Germinal center (tissue), 1 donor: ENCODE measurements around the gene SLC6A19.

ENCODE experiments used
- DNase-seq: peaks from one replicate; pipeline ENCODE4 v3.0.0; 2012; ENCODE audit warnings: mixed read lengths, low spot score

Gene SLC6A19

DNA sequence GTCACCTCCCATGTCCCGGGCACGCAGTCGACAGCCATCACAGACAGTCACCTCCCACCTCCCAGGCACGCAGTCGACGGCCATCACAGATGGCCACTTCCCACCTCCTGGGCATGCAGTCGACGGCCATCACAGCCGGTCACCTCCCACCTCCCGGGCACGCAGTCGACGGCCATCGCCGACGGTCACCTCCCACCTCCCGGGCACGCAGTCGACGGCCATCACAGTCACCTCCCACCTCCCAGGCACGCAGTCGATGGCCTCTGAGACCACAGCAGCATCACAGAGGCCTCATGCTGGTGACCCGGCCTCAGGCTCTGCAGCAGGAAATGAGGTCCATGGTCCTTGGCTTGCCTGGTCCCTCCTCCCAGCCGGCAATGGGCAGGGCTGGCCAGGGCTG, 5.5 kb upstream of the SLC6A19 start:
- no peak for DNase-seq

DNA sequence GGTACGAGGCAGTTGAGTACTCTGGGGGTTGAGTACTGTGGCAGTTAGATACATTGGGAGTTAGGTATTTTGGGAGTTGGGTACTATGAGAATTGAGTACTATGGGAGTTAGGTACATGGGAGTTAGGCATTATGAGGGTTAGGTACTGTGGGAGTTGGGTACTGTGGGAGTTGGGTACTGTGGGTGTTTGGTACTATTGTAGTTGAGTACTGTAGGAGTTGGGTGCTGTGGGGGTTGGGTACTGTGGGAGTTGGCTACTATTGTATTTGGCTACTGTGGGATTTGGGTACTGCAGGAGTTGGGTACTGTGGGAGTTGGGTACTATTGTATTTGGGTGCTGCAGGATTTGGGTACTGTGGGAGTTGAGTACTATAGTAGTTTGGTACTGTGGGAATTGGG, 4.8 kb upstream of the SLC6A19 start:
- DNase-seq = no peak

DNA sequence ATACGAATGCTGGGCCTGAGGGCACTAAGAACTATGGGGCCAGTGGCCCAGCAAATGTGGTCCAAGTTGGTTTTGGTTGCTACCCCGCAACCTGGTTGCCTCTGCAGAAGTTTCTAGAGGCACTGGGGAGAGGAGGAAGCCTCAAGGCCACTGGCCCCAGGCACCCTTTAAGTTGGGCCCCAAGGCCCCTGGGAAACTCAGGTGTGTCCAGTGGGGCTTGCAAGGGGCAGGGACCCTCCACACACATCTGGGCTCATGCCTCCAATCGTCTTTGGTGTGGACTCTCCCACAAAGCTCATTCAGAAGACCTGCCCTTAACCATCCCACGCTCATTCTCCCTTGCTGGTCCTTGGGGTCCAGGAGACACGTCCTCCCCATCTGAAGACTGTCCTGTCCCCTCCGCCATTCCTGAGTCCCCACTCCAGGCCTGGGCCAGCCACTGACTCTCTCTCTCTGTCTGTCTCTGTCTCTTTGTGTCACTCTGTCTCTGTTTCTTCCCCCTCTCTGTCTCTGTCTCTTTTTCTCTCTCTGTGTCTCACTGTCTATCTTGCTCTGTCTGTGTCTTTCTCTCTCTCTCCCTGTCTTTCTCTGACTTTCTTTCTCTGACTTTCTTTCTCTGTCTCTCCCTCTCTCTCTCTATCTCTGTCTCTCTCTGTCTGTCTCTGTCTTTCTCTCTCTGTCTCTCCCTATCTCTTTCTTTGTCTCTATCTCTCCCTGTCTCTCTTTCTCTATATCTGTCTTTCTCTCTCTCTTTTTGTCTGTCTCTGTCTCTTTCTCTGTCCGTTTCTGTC, 3.3 kb upstream of the SLC6A19 start:
- no peak for DNase-seq

DNA sequence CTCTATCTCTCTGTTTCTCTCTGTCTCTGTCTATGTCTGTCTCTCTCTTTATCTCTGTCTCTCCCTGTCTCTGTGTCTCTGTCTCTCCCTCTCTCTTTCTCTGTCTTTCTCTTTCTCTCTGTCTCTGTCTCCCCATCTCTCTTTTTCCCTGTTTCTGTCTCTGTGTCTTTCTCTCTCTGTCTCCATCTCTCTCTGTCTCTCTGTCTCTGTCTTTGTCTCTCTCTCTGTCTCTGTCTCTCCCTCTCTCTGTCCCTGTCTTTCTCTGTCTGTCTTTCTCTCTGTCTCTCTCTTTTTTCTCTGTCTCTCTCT, 2.1 kb upstream of the SLC6A19 start:
- no peak for DNase-seq

DNA sequence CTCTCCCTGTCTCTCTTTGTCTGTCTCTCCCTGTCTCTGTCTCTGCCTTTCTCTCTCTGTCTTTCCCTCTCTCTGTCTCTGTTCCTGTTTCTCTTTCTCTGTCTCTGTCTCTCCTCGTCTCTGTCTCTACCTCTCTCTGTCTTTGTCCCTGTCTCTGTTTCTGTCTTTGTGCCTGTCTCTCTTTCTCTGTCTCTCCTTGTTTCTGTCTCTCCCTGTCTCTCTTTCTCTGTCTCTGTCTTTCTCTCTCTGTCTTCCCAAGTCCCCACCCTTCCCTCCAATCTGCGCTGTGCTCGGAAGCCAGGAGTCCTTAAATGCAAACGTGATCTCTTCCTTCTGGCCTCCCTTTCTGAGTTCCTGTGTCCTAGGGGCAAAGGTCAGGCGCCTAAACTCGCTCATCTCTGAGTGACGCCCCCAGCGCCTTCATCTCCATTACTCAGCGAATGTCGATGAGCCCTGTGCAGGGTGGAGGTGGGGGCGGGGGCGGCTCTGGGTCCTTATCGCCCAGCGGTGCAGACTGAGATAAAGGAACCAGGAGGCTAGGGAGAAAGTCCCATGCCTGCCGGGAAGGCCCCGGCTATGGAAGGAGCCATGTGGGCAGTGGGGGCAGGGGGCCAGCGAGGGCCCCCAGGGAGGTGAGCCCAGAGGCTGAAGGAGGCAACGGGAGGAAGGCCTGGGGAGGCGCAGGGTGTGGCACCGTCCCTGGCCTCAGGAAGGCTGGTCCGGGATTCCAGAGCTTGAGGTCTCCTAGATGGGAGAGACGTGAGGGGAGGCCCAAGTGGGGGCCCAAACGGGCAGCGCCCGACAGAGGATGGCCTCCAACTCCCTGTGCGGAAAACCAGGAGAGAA, 1.5 kb upstream of the SLC6A19 start:
- no peak for DNase-seq

DNA sequence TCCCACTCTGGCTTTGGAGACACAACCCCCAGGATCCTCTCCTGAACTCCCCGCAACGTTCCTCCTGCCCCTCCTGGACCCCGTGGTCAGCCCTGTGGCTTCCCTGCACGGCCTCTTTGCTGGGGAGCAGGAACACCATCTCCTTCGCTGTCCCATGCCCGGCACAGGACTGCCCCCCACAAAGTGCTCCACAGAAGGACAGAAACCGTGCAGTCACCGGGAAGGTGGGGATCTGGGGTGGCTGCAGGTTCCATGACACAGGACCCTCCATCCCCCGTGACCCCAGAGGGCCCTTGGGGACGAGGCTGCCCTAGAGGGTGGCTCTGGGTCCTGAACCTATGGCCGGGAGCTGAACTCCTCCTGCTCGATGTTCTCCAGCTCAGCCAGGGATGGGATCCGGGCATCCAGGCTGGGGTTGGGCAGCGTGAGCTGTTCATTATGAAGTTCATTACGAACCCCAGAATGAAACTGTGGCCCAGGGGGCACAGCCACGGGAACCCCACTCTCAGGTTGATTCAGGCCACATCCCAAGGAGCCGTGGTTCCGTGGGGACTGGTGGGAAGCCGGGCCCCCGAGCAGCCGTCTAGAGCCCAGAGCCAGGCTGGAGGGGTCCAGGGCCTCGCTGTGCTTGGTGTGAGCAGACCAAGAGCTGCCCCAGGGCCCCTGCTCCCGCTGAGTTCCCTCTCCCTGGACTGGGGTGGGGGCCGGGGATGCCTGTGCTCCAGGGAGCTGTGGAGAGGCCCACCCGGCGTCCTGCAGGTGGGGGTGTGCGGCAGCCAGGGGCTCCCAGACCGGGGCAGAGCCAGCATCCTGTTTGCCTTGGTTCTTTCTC, 684 bp upstream of the SLC6A19 start:
- no peak for DNase-seq

DNA sequence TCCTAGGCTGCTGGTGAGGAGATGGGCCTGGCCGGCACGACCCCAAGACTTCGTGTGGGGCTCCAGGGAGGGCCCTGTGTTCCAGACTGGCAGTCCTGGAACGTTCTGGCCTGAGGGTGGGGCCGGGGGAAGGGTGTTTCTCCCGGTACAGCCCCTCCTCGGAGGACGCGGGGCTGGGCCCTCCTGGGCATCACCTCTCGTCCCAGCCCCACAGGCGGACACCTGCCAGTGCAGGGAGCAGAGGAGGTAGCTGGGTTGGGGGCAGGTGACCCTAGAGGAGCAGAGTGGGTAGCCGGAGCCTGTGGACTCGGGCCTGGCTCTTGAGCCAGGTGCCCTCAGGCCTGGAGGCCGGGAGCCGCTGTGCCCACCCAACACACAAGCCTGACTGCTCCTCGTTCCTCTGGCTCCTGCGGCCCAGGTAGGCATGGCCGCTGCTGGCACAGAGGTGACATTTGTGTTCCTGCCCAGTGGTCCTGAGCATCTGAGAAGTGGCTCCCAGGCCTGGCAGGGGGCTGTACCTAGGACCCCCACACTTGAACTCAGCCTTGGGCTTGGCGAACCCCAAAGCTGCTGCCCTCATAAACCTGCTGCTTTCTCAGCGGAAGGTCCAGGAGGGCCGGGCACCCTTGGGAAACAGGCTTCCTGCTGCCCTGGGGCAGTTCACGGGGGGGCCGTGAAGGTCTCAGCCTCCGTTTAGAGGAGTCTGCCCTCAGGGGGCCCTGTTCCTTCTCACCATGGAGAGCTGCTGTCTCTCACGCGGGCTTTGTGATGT, 817 bp downstream of the SLC6A19 start:
- no peak for DNase-seq

DNA sequence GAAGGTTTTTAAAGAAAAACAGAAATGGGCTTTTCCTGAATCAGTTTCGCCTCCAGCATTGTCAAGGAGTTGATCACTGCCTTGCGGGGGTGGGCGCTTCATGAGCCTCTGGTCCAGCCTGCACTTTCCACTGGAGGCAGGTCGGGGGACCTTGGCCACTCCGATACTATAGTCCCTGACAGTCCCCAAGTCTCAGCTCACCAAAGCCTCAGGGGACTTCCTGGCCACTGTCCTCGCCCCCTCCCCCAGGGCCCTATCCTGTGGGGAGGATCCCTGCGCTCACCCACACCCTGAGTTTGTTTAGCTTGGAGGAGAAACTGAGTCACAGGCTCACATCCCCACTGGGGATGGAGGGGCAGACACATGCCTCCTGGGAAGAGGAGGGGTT, 1.4 kb downstream of the SLC6A19 start:
- no peak for DNase-seq

DNA sequence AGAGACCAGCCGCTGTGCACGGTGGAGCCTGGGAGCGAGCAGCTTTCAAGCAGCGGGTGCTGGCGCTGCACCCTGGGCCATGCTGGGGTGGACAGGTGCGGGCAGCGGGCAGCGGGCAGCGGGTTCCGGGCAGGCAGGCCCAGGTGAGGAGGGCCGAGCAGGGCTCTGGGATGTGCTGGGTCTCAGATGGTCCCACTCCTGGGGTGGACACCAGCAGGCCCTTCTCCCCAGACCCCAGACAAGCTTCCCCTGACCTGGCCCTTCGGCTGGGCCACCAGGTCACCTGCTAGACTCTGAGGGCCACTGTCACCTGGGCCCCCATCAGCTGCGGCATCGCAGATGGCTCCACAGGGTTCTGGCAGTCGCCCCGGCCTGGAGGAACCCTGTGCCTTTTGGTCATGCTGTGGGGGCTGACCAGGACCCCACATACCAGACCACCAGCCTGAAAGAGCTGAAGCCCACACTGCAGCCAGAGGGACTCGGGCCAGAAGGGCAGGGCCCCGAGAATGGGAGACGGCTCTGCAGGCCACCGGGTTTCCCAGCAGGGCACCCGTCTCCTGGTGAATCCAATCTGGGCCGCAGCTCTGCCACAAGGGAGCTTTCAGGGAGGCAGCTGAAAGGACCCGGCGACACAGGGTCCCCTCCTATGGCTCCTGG, 2.0 kb downstream of the SLC6A19 start:
- DNase-seq = no peak

DNA sequence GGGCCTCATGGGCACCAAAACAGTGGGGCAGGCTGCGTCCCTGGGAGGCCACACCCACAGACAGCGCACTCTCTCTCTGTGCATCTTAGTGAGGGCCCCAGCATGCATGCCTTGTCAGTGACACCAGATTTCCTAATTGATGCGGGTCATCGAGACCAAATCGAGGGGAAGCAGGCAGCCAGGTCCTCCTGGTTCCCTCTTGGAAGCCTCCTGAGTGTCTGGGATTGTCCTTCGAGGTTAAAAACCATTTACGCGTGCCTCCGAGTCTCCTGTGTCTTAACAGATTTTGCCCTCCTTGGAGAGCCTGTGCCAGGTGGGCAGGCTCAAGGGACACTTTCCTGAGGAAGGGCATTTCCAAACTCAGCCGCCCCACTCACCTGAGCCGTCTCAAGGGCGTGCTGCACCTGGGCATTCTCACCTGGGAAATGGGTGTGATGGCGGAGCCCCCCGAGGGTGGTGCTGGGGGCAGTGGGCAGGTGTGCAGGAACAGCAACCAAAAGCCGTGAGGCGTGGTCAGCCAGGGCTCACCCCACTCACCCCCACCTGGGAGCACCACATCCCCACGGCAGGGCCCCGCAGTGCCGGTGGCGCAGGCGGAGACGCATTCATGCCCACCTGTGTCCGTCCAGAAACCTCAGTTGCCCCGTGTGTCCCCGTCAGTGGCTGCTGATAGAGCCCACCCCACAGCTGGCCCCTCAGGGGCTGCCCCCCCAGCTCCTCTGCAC, 2.7 kb downstream of the SLC6A19 start:
- no peak for DNase-seq

DNA sequence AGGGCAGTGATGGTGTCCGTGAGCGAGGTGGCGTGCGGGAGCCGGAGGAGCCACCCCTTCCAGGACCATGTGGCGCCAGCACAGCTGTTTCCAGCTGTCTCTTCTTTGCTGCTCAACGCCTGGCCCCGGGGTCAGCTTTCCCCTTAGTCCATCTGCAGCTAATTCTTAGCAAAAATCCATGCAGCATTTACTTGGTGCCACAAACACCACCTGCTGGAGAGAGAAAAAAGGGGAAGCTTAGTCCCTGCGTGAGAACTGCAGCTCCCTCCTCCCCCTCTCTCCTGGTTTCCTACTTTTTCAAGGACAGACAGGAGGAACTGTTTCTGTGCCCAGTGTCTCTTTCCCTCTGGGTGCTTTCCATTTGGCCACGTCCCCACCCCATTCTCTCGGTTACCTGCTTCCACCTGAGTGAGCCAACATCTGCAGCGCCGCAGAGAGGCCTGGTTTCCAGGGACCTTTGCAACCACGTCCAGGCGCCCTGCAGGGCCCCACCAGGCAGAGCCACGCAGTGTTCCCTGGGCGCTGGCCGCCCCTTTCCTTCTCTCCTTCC, 3.4 kb downstream of the SLC6A19 start:
- DNase-seq = no peak

DNA sequence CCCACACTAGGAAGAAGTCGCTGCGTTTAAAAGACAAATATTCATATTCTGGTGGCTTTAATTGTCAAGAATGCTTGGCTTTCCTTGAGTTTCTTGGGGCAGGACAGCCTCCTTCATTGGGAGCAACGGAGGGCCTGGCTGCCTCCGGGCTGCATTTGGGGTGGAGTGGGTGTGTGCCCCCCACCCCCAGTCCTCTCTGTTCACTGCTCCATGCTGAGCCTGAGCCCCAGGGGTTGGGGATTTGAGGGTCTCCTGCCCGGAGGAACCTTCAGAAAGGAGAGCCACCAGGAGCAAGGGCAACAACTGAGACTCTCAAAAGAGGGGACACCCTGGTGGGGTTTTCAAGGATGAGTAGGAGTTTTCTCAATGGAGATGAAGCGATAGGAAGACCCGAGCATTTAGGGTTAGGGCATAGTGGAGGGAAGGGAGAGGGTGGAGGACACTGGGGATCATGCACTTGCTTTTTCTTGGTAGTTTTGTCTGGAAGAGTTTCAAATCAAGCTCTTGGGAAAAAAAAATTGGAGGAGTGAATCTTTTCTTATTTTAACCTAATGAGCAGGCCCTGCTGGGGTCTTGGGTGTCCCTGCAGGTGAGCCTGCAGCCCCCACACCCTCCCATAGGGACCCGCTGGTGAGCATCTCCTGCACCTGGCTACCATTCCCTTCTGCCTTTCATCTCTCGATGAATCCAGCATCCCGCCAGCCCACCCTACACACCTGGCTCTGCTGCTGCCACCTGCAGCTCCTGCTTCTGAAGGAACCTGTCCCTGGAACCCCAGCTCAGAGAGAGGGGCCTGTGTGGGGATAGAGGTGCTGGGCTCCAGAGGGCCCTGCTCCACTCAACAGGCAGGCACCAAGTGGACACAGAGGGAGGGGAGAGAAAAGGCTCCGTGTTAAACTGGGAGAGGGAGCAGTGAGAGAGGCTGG, 4.1 kb downstream of the SLC6A19 start:
- DNase-seq = no peak

DNA sequence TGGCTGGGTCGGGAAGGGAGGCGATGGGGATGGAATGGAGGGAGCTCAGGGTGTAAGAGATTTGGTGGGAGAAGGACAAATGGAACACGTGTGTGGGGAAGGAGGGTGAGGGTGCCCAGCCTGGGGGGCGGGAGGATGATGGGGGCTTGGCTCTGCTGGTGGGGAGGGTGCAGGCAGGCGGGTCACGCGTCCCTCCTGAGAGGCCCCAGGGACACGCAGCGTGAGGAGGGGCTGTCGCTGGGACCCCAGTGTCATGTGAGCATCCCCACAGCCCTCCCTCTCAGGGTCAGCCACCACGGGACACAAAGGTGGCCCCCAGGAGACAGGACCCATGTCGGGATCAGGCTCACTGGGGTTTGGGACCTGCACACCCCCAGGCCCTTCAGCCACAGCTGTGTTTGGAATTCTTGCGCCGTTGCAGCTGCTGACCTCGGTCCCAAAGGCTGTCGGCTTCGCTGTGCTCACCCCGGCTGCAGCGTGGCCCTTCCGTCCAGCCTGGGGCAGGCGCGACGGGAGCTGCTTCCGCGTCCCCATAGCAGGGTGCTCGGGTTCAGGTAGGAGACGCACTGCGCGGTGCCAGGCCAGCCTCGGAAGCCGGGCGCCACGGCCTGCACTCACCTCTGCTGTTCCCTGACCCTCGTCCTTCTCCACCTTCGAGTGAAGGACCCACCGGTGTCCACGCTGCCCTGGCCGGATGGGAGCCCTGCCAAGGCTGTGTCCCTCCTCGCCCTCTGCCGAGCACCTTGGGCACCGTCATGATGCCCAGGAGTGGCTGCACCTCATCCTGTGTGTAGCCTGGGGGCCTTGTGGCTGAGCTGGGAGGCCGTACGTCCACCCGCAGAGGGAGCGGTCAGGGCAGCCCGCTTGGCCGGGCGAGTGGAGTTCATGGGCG, 5.4 kb downstream of the SLC6A19 start:
- no peak for DNase-seq

DNA sequence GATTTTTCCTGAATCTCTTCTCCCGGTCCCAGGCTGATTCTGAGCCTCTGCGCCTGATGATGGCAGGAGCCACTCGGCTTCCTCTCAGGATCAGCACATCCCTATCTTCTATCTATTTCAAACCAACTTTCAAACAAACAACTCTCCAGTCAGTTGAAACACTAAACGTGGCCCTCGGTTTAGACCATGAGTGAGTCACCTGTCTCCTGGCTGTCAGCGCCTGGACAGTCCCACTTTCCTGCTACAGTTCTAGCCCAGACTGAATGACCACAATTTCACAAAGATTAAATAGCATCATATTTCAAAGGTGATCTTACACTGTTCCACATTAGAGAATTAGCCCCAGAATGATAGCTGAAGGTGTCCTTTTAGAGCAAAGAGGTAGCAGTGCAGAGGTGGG, 6.2 kb downstream of the SLC6A19 start:
- DNase-seq = no peak

DNA sequence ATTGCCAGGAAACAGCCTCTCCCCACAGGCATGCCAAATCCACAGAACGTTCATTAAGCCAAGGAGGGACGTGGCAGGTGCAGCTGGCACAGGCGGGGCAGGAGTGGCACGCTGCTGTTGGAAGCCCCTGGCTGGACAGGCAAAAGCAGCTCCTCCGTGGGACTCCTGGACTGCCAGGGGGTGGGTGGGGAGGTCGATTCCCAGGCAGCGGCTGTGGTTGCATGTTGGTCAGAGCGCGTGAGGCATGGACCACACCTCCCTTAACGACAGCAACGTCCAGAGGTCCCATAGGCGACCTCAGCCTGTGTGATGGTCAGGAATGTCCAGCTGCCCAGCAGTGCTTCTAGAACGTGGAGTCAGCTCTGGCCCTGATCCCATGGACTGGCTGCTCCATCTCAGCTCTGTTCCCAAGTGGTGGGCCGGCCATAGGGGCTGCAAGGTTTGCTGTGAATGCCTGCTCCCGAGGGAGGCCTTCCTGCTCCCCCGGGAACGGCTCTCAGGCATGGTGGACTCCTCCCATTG, 6.9 kb downstream of the SLC6A19 start:
- DNase-seq = no peak

DNA sequence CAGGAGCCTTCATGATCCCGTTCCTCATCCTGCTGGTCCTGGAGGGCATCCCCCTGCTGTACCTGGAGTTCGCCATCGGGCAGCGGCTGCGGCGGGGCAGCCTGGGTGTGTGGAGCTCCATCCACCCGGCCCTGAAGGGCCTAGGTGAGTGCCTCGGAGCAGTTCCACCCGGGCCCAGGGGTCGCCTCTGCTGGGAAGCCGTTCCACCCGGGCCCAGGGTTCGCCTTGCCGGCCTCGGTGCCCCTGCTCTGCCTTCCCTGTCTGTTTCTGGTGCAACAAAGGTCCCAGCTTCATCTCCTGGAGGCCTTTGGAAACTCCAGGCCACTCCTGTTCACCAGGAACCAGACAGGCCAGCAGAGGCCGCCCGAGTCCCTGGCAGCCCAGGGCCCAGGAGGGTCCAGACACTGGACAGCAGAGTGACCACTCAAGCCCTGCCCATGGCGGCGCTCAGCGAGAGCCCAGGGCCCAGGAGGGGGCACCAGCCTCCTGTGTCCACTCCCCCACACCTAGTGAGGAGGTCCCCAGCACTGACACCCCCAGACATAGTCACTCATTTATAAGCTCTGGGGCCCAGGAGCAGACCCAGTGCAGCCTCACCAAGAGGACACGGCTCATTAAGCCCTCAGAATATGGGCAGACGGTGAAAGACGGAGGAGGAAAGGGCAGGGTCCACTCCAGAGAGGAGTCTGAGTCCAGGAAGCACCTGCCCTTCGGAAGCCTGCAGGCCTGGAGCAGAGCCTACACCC, 7.5 kb downstream of the SLC6A19 start:
- DNase-seq = no peak

DNA sequence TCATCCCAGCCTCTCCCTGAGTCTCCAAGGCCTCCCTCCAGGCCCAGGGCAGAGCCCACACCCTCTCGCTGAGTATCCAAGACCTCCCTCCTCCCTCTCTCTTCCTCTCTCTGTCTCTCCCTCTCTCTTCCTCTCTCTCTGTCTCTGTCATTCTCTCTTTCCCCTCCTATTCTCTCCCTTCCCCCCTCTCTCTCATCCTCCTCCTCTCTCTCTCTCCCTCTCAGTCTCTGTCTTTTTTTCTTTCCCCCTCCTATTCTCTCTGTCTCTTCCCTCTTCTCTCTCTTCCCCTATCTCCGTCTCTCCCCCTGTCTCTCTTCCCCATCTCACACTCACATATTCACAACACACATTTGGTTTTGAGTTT, 8.1 kb downstream of the SLC6A19 start:
- no peak for DNase-seq
